HL-60 (cell line): Measurements from ENCODE around the gene KRT16.

Source experiments
- CTCF ChIP-seq: IDR thresholded peaks from one replicate; pipeline ENCODE4 v1.5.1; 2011; ENCODE audit warnings: low read length, control low read depth, inconsistent platforms; ENCODE audit not compliant: insufficient read depth
- POLR2AphosphoS5 ChIP-seq: IDR thresholded peaks from 2 replicates; pipeline ENCODE4 v1.6.1; 2012; ENCODE audit warnings: low read depth
- REST ChIP-seq: IDR thresholded peaks from 2 replicates; pipeline ENCODE4 v1.6.1; 2012; ENCODE audit warnings: low read depth; ENCODE audit not compliant: insufficient replicate concordance

GRCh38 chr17:41588126-41588810, 24.3 kb downstream of the KRT16 start:
- TF ChIP-seq CTCF (no peak), POLR2AphosphoS5 (no peak), REST (no peak)
